Breast epithelium (tissue), 4 donors: ENCODE data around the gene NUP205. TPM values are rescaled to one million over a fixed set of nuclear protein-coding genes. Genes with fewer than 3 reads are reported as not detected.

Experiments used
- DNase-seq, 2 donors: peaks; one replicate each; pipeline ENCODE4 v3.0.0-alpha.2; 2019; ENCODE audit warnings: low spot score in 2 of 2
- H3K27ac ChIP-seq, 2 donors: fragments of 200-600 bp; sonication (generic) in 1 of 2; one replicate each; pipeline ENCODE4 v1.5.1; 2016 to 2019; ENCODE audit warnings: mild to moderate bottlenecking in 1 of 2
- H3K27me3 ChIP-seq, 2 donors: fragments of 200-600 bp; sonication (generic) in 1 of 2; one replicate each; pipeline versions ENCODE4 v1.5.1 to v1.6.0; 2017 to 2019; ENCODE audit warnings: control low read depth in 1 of 2, mild to moderate bottlenecking in 1 of 2
- H3K36me3 ChIP-seq: fragments of 200-600 bp; one replicate; pipeline ENCODE4 v1.5.1; 2019
- H3K4me1 ChIP-seq, 2 donors: fragments of 200-600 bp; sonication (generic); one replicate each; pipeline ENCODE4 v1.5.1; 2016 to 2019; ENCODE audit warnings: control low read depth in 1 of 2
- H3K4me3 ChIP-seq, 3 donors: fragments of 200-600 bp; sonication (generic); 1 replicate in 2 of 3; 2 replicates in 1 of 3; pipeline ENCODE4 v1.5.1; 2016 to 2019; ENCODE audit warnings: mild to moderate bottlenecking in 3 of 3, moderate library complexity in 2 of 3
- H3K9me3 ChIP-seq, 2 donors: fragments of 200-600 bp; sonication (generic) in 1 of 2; one replicate each; pipeline ENCODE4 v1.5.1; 2016 to 2019; ENCODE audit warnings: control low read depth in 1 of 2
- POLR2A ChIP-seq: fragments of 450-650 bp; IDR thresholded peaks from one replicate; pipeline ENCODE4 v1.6.1; 2016; ENCODE audit warnings: antibody characterized with exemption, mild to moderate bottlenecking, moderate library complexity
- POLR2AphosphoS5 ChIP-seq, 3 donors: sonication (generic); formaldehyde crosslinking; IDR thresholded peaks; one replicate each; pipeline ENCODE4 v1.6.1; 2017; ENCODE audit warnings: antibody characterized with exemption in 3 of 3
- intact Hi-C: fragments of 100-400 bp; cut with DNase I; formaldehyde crosslinking; loops from one replicate; pipeline ENCODE4 v1.15.1; 2023; ENCODE audit warnings: low total_unique reads
- total RNA-seq, 3 donors: library from RNA; depleted of rRNA; stranded (reverse); fragments of >200 nt; gene quantifications; one replicate each; pipeline ENCODE4 v1.1.0, GENCODE V29; 2016
- TF ChIP-seq, protein P1 (sequence below), 3 donors: fragments of 450-650 bp; IDR thresholded peaks; one replicate each; pipeline ENCODE4 v1.5.1; 2016 to 2017; ENCODE audit warnings: antibody characterized with exemption in 3 of 3, mild to moderate bottlenecking in 3 of 3, moderate library complexity in 3 of 3

NUP205 gene
- total RNA-seq, 3 donors from 2014 or later = 22.6 to 49.6 (median 44.6) TPM

DNA sequence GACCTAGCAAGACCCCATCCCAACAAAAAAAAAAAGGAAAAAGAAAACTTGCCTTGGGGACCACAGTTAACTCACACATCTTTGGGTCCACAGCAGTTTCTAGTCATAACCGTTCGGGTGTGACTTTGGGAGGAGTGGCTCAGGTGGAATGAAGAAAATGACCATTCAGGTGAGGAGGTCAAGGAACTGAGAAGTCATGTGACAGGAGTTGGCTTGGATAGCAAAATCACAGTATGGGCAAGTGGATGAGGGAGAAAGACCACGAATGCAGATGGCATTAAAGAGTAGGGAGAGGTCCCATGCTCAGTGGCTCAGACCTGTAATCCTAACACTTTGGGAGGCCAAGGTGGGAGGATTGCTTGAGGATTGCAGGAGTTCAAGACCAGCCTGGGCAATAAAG, 30.7 kb upstream of the NUP205 start:
- no peaks in the 10 kb centered on the region for H3K4me1 ChIP-seq
- intact Hi-C loops = loop anchor here (5.0 kb wide), 1 partner anchor 865 kb away; no protein-coding TSS in a partner anchor
- TF ChIP-seq POLR2AphosphoS5 (IDR thresholded peaks at IDR 0.05) (no peak), POLR2A (no peak)
- TF ChIP-seq, protein P1, sequence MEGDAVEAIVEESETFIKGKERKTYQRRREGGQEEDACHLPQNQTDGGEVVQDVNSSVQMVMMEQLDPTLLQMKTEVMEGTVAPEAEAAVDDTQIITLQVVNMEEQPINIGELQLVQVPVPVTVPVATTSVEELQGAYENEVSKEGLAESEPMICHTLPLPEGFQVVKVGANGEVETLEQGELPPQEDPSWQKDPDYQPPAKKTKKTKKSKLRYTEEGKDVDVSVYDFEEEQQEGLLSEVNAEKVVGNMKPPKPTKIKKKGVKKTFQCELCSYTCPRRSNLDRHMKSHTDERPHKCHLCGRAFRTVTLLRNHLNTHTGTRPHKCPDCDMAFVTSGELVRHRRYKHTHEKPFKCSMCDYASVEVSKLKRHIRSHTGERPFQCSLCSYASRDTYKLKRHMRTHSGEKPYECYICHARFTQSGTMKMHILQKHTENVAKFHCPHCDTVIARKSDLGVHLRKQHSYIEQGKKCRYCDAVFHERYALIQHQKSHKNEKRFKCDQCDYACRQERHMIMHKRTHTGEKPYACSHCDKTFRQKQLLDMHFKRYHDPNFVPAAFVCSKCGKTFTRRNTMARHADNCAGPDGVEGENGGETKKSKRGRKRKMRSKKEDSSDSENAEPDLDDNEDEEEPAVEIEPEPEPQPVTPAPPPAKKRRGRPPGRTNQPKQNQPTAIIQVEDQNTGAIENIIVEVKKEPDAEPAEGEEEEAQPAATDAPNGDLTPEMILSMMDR (IDR thresholded peaks at IDR 0.05) = no peak
- DNase-seq = no peak
- H3K27me3 ChIP-seq = no peaks in the 10 kb centered on the region
- H3K36me3 ChIP-seq = no peaks in the 10 kb centered on the region
- H3K27ac ChIP-seq = no peak overlapping the region
- H3K4me3 ChIP-seq = no peak overlapping the region
- H3K9me3 ChIP-seq = no peaks in the 10 kb centered on the region

DNA sequence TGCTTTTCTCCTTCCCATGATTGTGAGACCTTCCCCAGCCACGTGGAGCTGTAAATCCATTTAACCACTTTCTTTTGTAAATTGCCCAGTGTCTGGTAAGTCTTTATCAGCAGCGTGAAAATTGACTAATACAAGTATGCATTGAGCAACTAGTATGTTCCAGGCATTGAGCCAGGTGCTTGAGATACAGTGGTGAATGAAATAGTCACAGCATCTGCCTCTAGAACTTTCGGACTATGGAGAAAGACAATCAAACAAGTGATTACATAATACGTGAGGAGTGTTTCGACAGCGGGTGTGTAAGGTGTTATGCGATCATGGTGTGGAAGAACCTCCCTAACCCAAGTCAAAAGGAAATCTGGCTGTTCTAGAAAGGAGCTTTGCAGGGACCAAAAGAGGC, 21.6 kb upstream of the NUP205 start:
- DNase-seq = no peak
- Histone ChIP-seq H3K4me3 (no peak overlapping the region), H3K27me3 (no peaks in the 10 kb centered on the region), H3K36me3 (no peaks in the 10 kb centered on the region), H3K9me3 (no peaks in the 10 kb centered on the region), H3K4me1 (no peaks in the 10 kb centered on the region), H3K27ac (no peak overlapping the region)
- TF ChIP-seq POLR2A = no peak
- TF ChIP-seq POLR2AphosphoS5 (IDR thresholded peaks at IDR 0.05) = no peak
- TF ChIP-seq, protein P1 (IDR thresholded peaks at IDR 0.05) = no peak
- intact Hi-C loops = no loop called here

DNA sequence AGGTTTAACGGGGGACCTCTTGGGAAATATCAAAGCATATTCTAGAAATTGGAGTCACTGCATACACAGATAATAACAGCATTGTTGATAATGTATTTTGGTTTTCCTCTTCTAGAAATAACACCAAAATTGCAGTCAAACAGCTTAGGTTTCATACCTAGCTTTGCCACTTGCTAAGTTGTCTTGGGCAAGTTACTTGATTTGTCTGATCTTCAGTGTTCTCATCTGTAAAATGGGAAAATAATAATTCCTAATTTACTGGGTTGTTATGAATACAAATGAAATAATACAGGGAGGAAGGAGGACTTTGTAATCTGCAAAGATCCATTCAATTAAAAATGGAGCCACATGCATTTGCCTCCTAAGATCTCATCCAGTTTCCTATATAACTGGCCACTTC, 20.3 kb upstream of the NUP205 start:
- H3K27ac ChIP-seq = no peak overlapping the region
- H3K9me3 ChIP-seq = no peaks in the 10 kb centered on the region
- intact Hi-C loops = no loop called here
- no peak overlapping the region for H3K4me3 ChIP-seq
- DNase-seq = no peak
- H3K27me3 ChIP-seq = no peaks in the 10 kb centered on the region
- H3K4me1 ChIP-seq = no peaks in the 10 kb centered on the region
- TF ChIP-seq POLR2AphosphoS5 (IDR thresholded peaks at IDR 0.05) (no peak), POLR2A (no peak)
- TF ChIP-seq, protein P1 (IDR thresholded peaks at IDR 0.05) = no peak
- H3K36me3 ChIP-seq = no peaks in the 10 kb centered on the region

DNA sequence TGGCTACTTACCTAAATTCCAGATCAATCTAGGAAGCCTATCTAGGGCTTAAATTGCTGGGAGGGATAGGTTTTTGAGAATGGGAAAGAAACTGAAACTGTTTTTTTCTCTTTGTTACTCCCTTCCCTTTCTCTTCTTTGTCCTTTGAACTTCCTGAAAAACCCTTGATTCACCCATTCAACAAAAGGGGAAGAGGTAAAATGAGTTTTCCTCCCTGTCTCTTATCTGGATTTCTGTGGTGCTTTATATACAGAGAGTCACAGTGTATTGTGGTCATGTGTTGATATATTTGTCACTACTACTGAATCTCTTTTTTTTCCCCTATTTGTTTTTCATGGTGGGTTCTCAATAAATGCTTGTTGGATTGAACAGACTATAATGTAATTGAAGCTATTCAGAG, 19.8 kb upstream of the NUP205 start:
- intact Hi-C loops = no loop called here
- no peak overlapping the region for H3K27ac ChIP-seq
- no peak overlapping the region for H3K4me3 ChIP-seq
- H3K36me3 ChIP-seq = no peaks in the 10 kb centered on the region
- TF ChIP-seq, protein P1 (IDR thresholded peaks at IDR 0.05) = no peak
- TF ChIP-seq POLR2A (no peak), POLR2AphosphoS5 (IDR thresholded peaks at IDR 0.05) (no peak)
- DNase-seq = no peak
- no peaks in the 10 kb centered on the region for H3K27me3 ChIP-seq
- no peaks in the 10 kb centered on the region for H3K9me3 ChIP-seq
- no peaks in the 10 kb centered on the region for H3K4me1 ChIP-seq

DNA sequence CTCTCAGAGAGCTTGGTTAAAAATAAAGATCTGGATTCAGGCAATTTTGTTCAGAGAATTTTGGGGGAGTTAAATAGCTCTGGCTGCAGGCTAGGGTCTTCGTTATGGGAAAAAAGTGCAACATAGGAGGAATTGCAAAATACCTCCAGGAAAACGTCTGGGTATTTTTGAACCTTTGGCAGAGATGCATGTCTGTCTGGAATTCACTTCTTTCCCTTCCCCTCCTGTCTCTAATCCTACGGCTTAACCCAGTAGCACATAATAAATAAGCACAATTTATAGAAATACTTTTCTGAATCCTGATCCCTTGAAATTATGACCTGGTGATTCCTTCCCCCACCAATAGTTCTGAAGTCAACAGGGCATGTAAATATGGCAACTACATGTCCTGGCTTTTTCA, 19.3 kb upstream of the NUP205 start:
- intact Hi-C loops = no loop called here
- Histone ChIP-seq H3K36me3 (no peaks in the 10 kb centered on the region), H3K4me1 (no peaks in the 10 kb centered on the region), H3K4me3 (no peak overlapping the region), H3K27ac (no peak overlapping the region), H3K27me3 (no peaks in the 10 kb centered on the region), H3K9me3 (no peaks in the 10 kb centered on the region)
- no peak for DNase-seq
- TF ChIP-seq POLR2A (no peak), POLR2AphosphoS5 (IDR thresholded peaks at IDR 0.05) (no peak)
- TF ChIP-seq, protein P1 (IDR thresholded peaks at IDR 0.05) = no peak
